ENCODE data around the gene ANKRD7.

GRCh38 chr7:118259115-118259514 lies 34.6 kb downstream of the ANKRD7 start:
- TF ChIP-seq GATA2 (IDR thresholded peaks at IDR 0.05; ENCODE audit: low read depth, low read length) = no peak
- TF ChIP-seq GATA3 (IDR thresholded peaks at IDR 0.05; ENCODE audit: low read depth, low read length) = no peak
